ENCODE results near the gene LRRC57.
A peak's percentile ranks its signal among the peaks of the same experiment; 100 is the strongest.

LRRC57 gene

GRCh38 chr15:42490671-42491538 is 57.7 kb downstream of the LRRC57 start, which contains the start of gene ZNF106:
Gene ZNF106, minus strand, starts transcription at chr15:42491141. Its CDS starts 18,852 bp downstream, at chr15:42472289.
- peak; percentile 73 to 74 for DNase-seq (ENCODE audit: low read depth in 2 of 2)

GRCh38 chr15:42490291-42490670 is 58.3 kb downstream of the LRRC57 start:
- no peak for DNase-seq (ENCODE audit: low read depth in 2 of 2)
